ENCODE measurements around the gene SYT1.

SYT1 gene

DNA sequence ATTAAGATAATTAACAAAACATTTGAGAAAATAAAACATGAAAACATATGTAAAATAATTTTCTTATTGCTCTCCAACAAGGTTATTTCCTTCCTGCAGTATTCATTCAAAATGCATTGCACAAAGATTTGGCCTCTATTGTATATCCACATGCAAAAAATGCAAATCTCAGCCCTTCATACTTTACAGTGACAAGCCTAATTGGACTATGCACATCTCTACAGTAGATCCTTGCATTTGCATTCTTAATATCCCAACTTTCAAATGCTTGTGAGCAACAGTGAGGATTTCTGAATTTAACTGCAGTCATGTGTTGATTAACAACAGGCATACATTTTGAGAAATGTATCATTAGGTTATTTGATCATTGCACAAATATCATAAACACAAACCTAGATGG is 492.5 kb downstream of the SYT1 start:
- Histone ChIP-seq H3K27ac (ENCODE audit: low read length) (no peak overlapping the region), H3K9me3 (ENCODE audit: control insufficient read depth, insufficient read depth, low read length) (no peaks in the 10 kb centered on the region), H3K4me3 (ENCODE audit: low read length) (no peak overlapping the region), H3K27me3 (ENCODE audit: control insufficient read depth, insufficient read depth, low read length) (no peaks in the 10 kb centered on the region), H3K4me1 (ENCODE audit: control insufficient read depth, insufficient read depth, low read length) (no peaks in the 10 kb centered on the region), H3K36me3 (ENCODE audit: control insufficient read depth, insufficient read depth, low read length) (no peaks in the 10 kb centered on the region)
- no peak for DNase-seq (ENCODE audit: low read depth, low spot score)

- no CpG with 5 or more reads among the region's 5 CpGs for WGBS (ENCODE audit: insufficient coverage, insufficient read length)
- Histone ChIP-seq H3K36me3 (ENCODE audit: control insufficient read depth, insufficient read depth, low read length) (no peaks in the 10 kb centered on the region), H3K4me3 (ENCODE audit: low read length) (no peak overlapping the region), H3K27ac (ENCODE audit: low read length) (no peak overlapping the region), H3K9me3 (ENCODE audit: control insufficient read depth, insufficient read depth, low read length) (no peaks in the 10 kb centered on the region), H3K4me1 (ENCODE audit: control insufficient read depth, insufficient read depth, low read length) (no peaks in the 10 kb centered on the region), H3K27me3 (ENCODE audit: control insufficient read depth, insufficient read depth, low read length) (no peaks in the 10 kb centered on the region)
- DNase-seq (ENCODE audit: low read depth, low spot score): no peak
Observed at GRCh38 chr12:79358716-79359300, 494.2 kb downstream of the SYT1 start.

- no CpG with 5 or more reads among the region's 1 CpG for WGBS (ENCODE audit: insufficient coverage, insufficient read length)
- H3K9me3 ChIP-seq (ENCODE audit: control insufficient read depth, insufficient read depth, low read length): no peaks in the 10 kb centered on the region
- DNase-seq (ENCODE audit: low read depth, low spot score): no peak
- H3K27ac ChIP-seq (ENCODE audit: low read length): no peak overlapping the region
- no peaks in the 10 kb centered on the region for H3K27me3 ChIP-seq (ENCODE audit: control insufficient read depth, insufficient read depth, low read length)
- H3K36me3 ChIP-seq (ENCODE audit: control insufficient read depth, insufficient read depth, low read length): no peaks in the 10 kb centered on the region
- no peaks in the 10 kb centered on the region for H3K4me1 ChIP-seq (ENCODE audit: control insufficient read depth, insufficient read depth, low read length)
- H3K4me3 ChIP-seq (ENCODE audit: low read length): no peak overlapping the region
Observed at GRCh38 chr12:79360286-79360685, 495.7 kb downstream of the SYT1 start.

DNA sequence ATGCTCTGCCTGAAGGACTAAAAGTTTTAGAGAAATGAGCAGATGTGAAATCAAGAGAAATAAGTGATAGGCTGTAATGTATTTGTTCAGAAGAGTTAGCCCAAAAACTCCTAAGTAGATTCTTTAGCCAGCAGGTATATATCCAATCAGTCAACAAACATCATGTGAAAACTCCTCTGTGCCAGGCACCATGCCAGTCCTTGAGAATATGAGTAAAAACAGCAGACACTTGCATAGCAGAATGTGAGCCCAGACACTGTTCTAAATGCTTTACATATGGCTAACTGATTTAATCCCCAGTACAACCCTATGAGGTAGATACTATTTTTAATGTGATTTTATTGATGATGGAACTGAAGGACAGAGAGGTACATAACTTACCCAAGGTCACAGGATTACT is 496.4 kb downstream of the SYT1 start:
- H3K36me3 ChIP-seq (ENCODE audit: control insufficient read depth, insufficient read depth, low read length): no peaks in the 10 kb centered on the region
- H3K27ac ChIP-seq (ENCODE audit: low read length): no peak overlapping the region
- no peak for DNase-seq (ENCODE audit: low read depth, low spot score)
- H3K9me3 ChIP-seq (ENCODE audit: control insufficient read depth, insufficient read depth, low read length): no peaks in the 10 kb centered on the region
- no peaks in the 10 kb centered on the region for H3K4me1 ChIP-seq (ENCODE audit: control insufficient read depth, insufficient read depth, low read length)
- H3K27me3 ChIP-seq (ENCODE audit: control insufficient read depth, insufficient read depth, low read length): no peaks in the 10 kb centered on the region
- no peak overlapping the region for H3K4me3 ChIP-seq (ENCODE audit: low read length)

- Histone ChIP-seq H3K9me3 (ENCODE audit: control insufficient read depth, insufficient read depth, low read length) (no peaks in the 10 kb centered on the region), H3K4me1 (ENCODE audit: control insufficient read depth, insufficient read depth, low read length) (no peaks in the 10 kb centered on the region), H3K4me3 (ENCODE audit: low read length) (no peak overlapping the region), H3K36me3 (ENCODE audit: control insufficient read depth, insufficient read depth, low read length) (no peaks in the 10 kb centered on the region), H3K27me3 (ENCODE audit: control insufficient read depth, insufficient read depth, low read length) (no peaks in the 10 kb centered on the region), H3K27ac (ENCODE audit: low read length) (no peak overlapping the region)
- no CpG with 5 or more reads among the region's 4 CpGs for WGBS (ENCODE audit: insufficient coverage, insufficient read length)
- DNase-seq (ENCODE audit: low read depth, low spot score): no peak
Observed at GRCh38 chr12:79364197-79364596, 499.6 kb downstream of the SYT1 start.

DNA sequence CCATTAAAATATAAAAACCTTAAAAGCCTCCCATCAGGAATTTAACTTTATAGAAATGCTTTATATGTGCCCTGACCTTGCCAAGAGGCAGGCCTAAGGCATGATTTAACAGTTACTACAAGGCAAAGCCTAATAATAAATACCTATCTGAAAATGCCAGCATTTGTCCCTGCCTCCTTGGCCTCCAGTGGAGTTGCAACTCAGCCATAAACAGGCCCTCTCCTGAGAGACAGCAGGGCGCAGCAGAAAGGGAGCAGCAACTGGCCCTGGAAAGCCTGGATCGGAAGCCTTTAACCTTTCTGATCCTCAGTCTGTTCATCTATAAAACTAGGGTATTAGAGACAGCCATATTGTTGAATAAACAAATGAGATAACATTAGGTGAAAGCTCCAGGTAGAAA is 501.8 kb downstream of the SYT1 start:
- H3K4me1 ChIP-seq (ENCODE audit: control insufficient read depth, insufficient read depth, low read length): no peaks in the 10 kb centered on the region
- WGBS (ENCODE audit: insufficient coverage, insufficient read length): no CpG with 5 or more reads among the region's 2 CpGs
- no peaks in the 10 kb centered on the region for H3K27me3 ChIP-seq (ENCODE audit: control insufficient read depth, insufficient read depth, low read length)
- no peaks in the 10 kb centered on the region for H3K9me3 ChIP-seq (ENCODE audit: control insufficient read depth, insufficient read depth, low read length)
- DNase-seq (ENCODE audit: low read depth, low spot score): no peak
- no peaks in the 10 kb centered on the region for H3K36me3 ChIP-seq (ENCODE audit: control insufficient read depth, insufficient read depth, low read length)
- H3K4me3 ChIP-seq (ENCODE audit: low read length): no peak overlapping the region
- H3K27ac ChIP-seq (ENCODE audit: low read length): no peak overlapping the region

DNA sequence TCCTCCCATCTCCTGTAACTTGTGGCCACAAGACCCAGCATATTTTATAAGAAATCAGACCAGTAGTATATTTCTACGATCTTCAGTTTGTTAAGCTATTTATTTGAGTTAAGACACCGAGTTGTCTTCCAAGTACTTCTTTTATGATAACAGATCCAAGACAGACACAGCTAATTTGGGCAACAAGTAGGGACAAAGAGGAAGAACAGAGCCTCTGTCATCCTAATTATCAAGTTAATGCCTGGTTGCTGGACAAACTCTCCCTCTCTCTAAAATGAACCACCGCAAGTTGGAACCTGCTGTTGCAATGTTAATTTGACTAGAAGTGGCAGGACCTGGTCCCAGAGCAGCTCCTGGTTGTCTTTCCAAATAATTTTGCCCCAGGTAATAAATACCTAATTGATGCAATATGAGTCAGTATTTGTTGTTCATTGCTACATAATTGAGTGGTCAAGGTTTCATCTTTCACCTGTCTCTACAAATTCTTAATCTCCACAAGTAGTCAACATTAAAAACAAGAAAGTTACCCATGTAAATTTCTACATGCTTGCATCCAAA is 502.5 kb downstream of the SYT1 start:
- Histone ChIP-seq H3K4me1 (ENCODE audit: control insufficient read depth, insufficient read depth, low read length) (no peaks in the 10 kb centered on the region), H3K36me3 (ENCODE audit: control insufficient read depth, insufficient read depth, low read length) (no peaks in the 10 kb centered on the region), H3K27ac (ENCODE audit: low read length) (no peak overlapping the region), H3K9me3 (ENCODE audit: control insufficient read depth, insufficient read depth, low read length) (no peaks in the 10 kb centered on the region), H3K27me3 (ENCODE audit: control insufficient read depth, insufficient read depth, low read length) (no peaks in the 10 kb centered on the region), H3K4me3 (ENCODE audit: low read length) (no peak overlapping the region)
- no peak for DNase-seq (ENCODE audit: low read depth, low spot score)
- no CpG with 5 or more reads among the region's 3 CpGs for WGBS (ENCODE audit: insufficient coverage, insufficient read length)

- no peak overlapping the region for H3K4me3 ChIP-seq (ENCODE audit: low read length)
- no peaks in the 10 kb centered on the region for H3K9me3 ChIP-seq (ENCODE audit: control insufficient read depth, insufficient read depth, low read length)
- H3K4me1 ChIP-seq (ENCODE audit: control insufficient read depth, insufficient read depth, low read length): no peaks in the 10 kb centered on the region
- H3K36me3 ChIP-seq (ENCODE audit: control insufficient read depth, insufficient read depth, low read length): no peaks in the 10 kb centered on the region
- H3K27ac ChIP-seq (ENCODE audit: low read length): no peak overlapping the region
- H3K27me3 ChIP-seq (ENCODE audit: control insufficient read depth, insufficient read depth, low read length): no peaks in the 10 kb centered on the region
- DNase-seq (ENCODE audit: low read depth, low spot score): no peak
- WGBS (ENCODE audit: insufficient coverage, insufficient read length): no CpG with 5 or more reads among the region's 2 CpGs
Observed at GRCh38 chr12:79370021-79370420, 505.4 kb downstream of the SYT1 start.

GRCh38 chr12:79371226-79371625 is 506.7 kb downstream of the SYT1 start:
- Histone ChIP-seq H3K27me3 (ENCODE audit: control insufficient read depth, insufficient read depth, low read length) (no peaks in the 10 kb centered on the region), H3K9me3 (ENCODE audit: control insufficient read depth, insufficient read depth, low read length) (no peaks in the 10 kb centered on the region), H3K36me3 (ENCODE audit: control insufficient read depth, insufficient read depth, low read length) (no peaks in the 10 kb centered on the region), H3K27ac (ENCODE audit: low read length) (no peak overlapping the region), H3K4me3 (ENCODE audit: low read length) (no peak overlapping the region), H3K4me1 (ENCODE audit: control insufficient read depth, insufficient read depth, low read length) (no peaks in the 10 kb centered on the region)
- no CpG with 5 or more reads among the region's 2 CpGs for WGBS (ENCODE audit: insufficient coverage, insufficient read length)
- no peak for DNase-seq (ENCODE audit: low read depth, low spot score)

- Histone ChIP-seq H3K4me1 (ENCODE audit: control insufficient read depth, insufficient read depth, low read length) (no peaks in the 10 kb centered on the region), H3K27me3 (ENCODE audit: control insufficient read depth, insufficient read depth, low read length) (no peaks in the 10 kb centered on the region), H3K4me3 (ENCODE audit: low read length) (no peak overlapping the region), H3K27ac (ENCODE audit: low read length) (no peak overlapping the region), H3K36me3 (ENCODE audit: control insufficient read depth, insufficient read depth, low read length) (no peaks in the 10 kb centered on the region), H3K9me3 (ENCODE audit: control insufficient read depth, insufficient read depth, low read length) (no peaks in the 10 kb centered on the region)
- WGBS (ENCODE audit: insufficient coverage, insufficient read length): no CpG with 5 or more reads among the region's 5 CpGs
- no peak for DNase-seq (ENCODE audit: low read depth, low spot score)
Observed at GRCh38 chr12:79373896-79374499, 509.4 kb downstream of the SYT1 start.

GRCh38 chr12:79374545-79374944 is 510.0 kb downstream of the SYT1 start:
- Histone ChIP-seq H3K4me1 (ENCODE audit: control insufficient read depth, insufficient read depth, low read length) (no peaks in the 10 kb centered on the region), H3K27ac (ENCODE audit: low read length) (no peak overlapping the region), H3K4me3 (ENCODE audit: low read length) (no peak overlapping the region), H3K9me3 (ENCODE audit: control insufficient read depth, insufficient read depth, low read length) (no peaks in the 10 kb centered on the region), H3K27me3 (ENCODE audit: control insufficient read depth, insufficient read depth, low read length) (no peaks in the 10 kb centered on the region), H3K36me3 (ENCODE audit: control insufficient read depth, insufficient read depth, low read length) (no peaks in the 10 kb centered on the region)
- no peak for DNase-seq (ENCODE audit: low read depth, low spot score)
- WGBS (ENCODE audit: insufficient coverage, insufficient read length): no CpG with 5 or more reads among the region's 1 CpG

Data from iPS DF 6.9 (cell line).